GM13976 (cell line): Measurements from ENCODE around the gene MED16.

Source experiments
- DNase-seq: peaks from one replicate; pipeline ENCODE4 v3.0.0; 2012; ENCODE audit warnings: low spot score
- CTCF ChIP-seq: IDR thresholded peaks from 2 replicates; pipeline ENCODE4 v1.5.1; 2012; ENCODE audit warnings: borderline replicate concordance, mild to moderate bottlenecking; ENCODE audit not compliant: insufficient read depth; ENCODE audit errors: extremely low read depth, missing control alignments, control extremely low read depth
- in situ Hi-C: fragments of 300-500 bp; cut with MboI; formaldehyde crosslinking; loops from one replicate; pipeline ENCODE4 v1.12.0; 2022; ENCODE audit warnings: low sequenced_read_pairs, mixed read lengths, inconsistent platforms; ENCODE audit not compliant: unreplicated experiment

The MED16 gene

GRCh38 chr19:900302-901111 lies 7.5 kb upstream of the MED16 start:
- TF ChIP-seq CTCF, result no peak
- in situ Hi-C loops, result no loop called here
- DNase-seq, result no peak

- no peak for DNase-seq
- in situ Hi-C loops, result no loop called here
- no peak for TF ChIP-seq CTCF
Measured at GRCh38 chr19:900043-900301, 7.0 kb upstream of the MED16 start.

GRCh38 chr19:899336-900042 lies 6.5 kb upstream of the MED16 start:
- TF ChIP-seq CTCF, result no peak
- in situ Hi-C loops, result no loop called here

GRCh38 chr19:898663-899062 lies 5.7 kb upstream of the MED16 start:
- no peak for DNase-seq
- in situ Hi-C loops, result no loop called here
- no peak for TF ChIP-seq CTCF

More at GRCh38 chr19:899336-900042, 6.5 kb upstream of the MED16 start:
- no peak for DNase-seq

GRCh38 chr19:897442-898039 lies 4.6 kb upstream of the MED16 start:
- DNase-seq, result no peak
- TF ChIP-seq CTCF, result no peak
- in situ Hi-C loops, result no loop called here

- DNase-seq, result no peak
- in situ Hi-C loops, result no loop called here
- no peak for TF ChIP-seq CTCF
Measured at GRCh38 chr19:896999-897398, 4.0 kb upstream of the MED16 start.
